Brain pericyte (primary cell): ENCODE data around the gene SLX1A.
"Not testable (repeated sequence)": the region's sequence is repeated elsewhere in the genome, so short reads cannot be mapped to it uniquely, and the experiment has no call there.

Experiments
- DNase-seq: peaks from one replicate; pipeline ENCODE4 v3.0.0-alpha.2; 2012; ENCODE audit warnings: low read depth, low spot score

SLX1A gene

DNA sequence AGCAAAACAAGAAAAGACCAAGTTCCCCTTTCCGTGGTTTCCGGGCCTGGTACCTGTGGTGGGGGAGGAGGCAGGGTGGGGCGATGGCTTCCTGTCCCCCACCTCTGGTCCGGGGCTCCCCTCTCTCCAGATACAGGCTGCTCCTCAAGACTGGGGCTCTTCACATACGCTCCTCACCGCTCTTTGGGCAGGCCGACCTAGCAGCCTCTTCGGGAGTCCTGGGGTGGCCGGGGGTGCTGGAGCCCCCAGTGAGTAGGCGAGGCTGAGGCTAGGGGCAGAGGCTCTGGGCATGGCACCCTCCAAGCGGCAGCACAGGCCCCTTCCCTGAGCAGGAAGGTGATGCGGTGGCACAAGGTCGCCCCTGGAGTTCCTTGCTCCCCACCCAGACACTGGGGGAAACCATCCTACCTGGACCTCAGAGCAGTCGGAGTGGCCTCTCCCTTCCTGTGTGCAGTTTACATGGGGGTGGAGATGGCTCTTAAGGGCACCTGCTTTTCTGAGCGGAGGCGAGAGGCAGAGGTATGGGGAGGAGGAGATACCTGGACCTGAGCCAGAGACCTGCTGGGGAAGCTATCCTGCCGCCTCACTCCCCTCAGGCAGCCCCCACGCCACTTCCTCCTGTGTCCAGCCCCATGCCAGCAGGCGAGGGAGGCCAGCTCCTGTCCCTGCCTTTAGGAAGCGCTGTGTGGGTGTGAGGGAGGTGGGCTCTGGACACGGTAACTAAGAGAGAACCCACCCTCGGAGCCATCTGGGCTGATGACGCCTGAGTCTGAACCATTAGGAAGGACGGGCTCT, 9.4 kb upstream of the SLX1A start:
- DNase-seq: no peak

DNA sequence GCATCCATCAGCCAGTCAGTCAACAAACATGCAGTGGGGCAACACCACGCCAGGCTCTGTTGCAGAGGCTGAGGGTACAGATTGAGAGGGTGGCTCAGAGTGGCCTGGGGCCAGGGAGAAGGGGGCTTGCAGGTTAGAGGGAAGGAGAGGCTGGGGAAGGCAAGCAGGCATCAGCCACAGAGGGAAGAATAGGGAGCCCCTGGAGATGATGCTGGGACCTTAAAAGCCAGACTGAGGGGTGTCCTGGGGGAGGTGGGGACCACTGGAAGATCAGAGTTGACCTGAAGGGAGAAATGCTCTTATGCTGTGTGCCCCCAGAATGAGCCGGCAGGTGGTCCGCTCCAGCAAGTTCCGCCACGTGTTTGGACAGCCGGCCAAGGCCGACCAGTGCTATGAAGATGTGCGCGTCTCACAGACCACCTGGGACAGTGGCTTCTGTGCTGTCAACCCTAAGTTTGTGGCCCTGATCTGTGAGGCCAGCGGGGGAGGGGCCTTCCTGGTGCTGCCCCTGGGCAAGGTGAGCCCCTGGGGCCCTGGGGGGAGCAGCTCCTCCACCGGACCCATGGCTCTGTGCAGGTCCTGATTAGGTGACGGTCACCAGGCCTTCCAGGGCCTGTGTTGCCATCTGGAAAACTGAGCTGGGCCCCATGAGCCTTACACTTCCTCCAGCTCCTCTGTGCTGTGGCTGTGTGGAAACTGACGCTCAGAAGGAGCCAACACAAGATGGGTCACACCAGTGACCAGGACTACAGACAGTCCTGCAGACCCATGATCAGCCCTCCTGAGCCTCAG, 8.6 kb upstream of the SLX1A start:
- DNase-seq: no peak

DNA sequence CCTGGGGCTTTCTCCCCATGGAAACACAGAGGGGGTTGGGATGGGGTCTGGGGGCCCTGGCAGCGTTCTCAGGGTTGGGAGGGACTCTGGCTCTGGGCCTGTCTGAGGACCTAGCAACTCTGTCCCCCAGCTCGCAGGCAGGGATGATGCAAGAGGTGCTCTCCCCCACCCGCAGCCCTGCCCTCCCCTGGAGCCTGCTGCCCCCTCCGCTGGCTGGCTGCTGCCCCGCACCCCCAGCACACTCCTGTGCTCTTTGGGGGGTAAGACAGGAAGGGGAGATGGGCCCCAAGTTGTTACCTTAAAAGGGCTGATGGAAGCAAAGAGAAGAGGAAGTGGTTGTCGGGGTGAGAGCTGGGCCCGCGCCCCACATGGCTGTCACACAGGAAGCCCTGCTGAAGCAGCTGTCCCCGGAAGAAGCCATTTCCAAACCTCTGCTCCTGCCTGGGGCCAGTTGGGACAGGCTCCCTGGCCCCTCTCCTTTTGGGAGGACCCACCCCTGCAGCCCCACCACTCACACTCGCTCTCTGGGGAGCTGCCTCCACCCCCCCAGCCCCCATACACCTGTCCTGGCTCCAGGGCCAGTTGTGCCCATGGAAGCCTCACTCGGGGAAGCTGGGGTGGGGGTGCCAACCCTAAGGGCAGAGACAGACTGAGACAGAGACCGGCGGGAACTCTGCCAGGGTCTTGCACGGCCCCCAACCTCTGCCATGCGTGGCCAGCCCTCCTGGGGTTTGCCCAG, 7.8 kb upstream of the SLX1A start:
- DNase-seq: no peak

DNA sequence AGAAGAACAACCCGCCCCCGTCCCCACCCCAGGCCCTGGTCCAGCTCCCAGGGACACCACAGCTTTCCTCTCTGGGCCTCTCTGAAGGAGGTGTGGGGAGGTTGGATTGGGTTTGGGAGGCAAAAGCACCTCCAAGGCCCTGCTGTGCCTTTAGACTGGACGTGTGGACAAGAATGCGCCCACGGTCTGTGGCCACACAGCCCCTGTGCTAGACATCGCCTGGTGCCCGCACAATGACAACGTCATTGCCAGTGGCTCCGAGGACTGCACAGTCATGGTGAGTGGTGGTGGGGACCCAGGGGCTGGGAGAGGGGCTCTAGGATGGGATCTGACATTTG, 7.3 kb upstream of the SLX1A start:
- DNase-seq: no peak

DNA sequence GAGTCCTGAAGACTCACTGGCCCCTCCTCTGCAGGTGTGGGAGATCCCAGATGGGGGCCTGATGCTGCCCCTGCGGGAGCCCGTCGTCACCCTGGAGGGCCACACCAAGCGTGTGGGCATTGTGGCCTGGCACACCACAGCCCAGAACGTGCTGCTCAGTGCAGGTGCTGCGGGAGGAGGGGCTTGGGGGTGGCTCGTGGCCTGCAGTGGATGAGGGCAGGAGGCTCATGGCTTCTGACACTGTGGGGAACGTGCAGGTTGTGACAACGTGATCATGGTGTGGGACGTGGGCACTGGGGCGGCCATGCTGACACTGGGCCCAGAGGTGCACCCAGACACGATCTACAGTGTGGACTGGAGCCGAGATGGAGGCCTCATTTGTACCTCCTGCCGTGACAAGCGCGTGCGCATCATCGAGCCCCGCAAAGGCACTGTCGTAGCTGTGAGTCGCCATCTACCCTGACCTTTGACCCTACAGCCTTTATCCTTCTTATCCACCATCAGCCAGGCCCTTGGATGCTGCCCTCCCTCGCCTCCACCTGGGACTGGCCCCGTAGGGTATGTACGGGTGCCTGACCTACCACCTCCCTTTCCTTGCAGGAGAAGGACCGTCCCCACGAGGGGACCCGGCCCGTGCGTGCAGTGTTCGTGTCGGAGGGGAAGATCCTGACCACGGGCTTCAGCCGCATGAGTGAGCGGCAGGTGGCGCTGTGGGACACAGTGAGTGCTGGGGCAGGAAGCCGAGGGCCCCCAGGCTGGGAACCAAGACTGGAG, 6.7 kb upstream of the SLX1A start:
- DNase-seq: no peak

DNA sequence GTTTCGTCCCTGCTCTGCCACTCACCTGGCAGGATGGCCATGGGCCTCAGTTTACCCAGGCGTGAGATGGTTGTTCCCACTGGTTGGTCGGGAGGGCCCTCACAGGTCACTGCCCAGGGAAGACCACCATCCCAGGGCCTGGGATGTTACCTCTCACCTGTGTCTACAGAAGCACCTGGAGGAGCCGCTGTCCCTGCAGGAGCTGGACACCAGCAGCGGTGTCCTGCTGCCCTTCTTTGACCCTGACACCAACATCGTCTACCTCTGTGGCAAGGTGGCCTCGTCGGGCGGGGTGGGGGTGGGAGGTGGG, 6.2 kb upstream of the SLX1A start:
- no peak for DNase-seq

DNA sequence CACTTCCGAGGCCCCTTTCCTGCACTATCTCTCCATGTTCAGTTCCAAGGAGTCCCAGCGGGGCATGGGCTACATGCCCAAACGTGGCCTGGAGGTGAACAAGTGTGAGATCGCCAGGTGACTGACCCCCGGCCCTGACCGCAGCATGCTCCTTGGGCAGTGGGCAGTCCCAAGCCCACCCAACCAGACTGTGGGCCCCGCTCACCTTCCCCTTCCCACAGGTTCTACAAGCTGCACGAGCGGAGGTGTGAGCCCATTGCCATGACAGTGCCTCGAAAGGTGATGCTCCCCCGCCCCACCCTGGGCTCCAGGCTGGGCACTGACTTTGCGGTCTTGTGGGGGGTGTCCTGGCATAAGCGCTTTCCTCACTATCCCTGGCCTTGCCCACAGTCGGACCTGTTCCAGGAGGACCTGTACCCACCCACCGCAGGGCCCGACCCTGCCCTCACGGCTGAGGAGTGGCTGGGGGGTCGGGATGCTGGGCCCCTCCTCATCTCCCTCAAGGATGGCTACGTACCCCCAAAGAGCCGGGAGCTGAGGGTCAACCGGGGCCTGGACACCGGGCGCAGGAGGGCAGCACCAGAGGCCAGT, 5.6 kb upstream of the SLX1A start:
- no peak for DNase-seq

DNA sequence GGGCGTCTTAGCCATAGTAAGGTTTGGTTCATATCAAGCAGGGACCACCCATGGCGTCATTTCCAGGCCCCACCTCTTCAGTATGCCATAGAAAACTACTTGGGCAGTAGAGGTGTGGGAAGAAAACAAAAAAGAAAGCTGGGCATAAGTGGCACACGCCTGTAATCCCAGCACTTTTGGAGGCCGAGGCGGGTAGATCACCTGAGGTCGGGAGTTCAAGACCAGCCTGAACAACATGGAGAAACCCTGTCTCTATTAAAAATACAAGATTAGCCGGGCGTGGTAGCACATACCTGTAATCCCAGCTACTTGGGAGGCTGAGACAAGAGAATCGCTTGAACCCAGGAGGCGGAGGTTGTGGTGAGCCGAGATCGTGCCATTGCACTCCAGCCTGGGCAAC, 2.5 kb upstream of the SLX1A start:
- not testable (repeated sequence) for DNase-seq

DNA sequence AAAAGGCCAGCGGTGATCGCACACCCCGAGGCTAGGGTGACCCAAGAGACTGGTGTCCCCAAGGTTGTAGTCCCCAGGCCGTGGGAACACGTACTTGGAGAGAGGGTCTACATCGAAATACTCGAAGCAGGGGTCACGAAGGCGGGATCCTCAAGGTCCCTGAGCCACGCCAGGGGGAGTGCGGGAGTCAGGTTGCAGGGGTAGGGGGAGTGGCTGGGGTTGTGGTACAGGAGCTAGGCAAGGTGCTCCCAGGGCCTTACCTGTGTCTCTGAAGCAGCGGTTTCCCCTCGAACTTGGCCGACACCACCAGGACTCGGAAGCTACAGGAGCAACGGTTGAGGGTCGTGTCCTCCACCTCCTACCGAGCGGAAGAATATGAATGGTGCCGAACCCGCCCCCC, 577 bp upstream of the SLX1A start:
- not testable (repeated sequence) for DNase-seq

DNA sequence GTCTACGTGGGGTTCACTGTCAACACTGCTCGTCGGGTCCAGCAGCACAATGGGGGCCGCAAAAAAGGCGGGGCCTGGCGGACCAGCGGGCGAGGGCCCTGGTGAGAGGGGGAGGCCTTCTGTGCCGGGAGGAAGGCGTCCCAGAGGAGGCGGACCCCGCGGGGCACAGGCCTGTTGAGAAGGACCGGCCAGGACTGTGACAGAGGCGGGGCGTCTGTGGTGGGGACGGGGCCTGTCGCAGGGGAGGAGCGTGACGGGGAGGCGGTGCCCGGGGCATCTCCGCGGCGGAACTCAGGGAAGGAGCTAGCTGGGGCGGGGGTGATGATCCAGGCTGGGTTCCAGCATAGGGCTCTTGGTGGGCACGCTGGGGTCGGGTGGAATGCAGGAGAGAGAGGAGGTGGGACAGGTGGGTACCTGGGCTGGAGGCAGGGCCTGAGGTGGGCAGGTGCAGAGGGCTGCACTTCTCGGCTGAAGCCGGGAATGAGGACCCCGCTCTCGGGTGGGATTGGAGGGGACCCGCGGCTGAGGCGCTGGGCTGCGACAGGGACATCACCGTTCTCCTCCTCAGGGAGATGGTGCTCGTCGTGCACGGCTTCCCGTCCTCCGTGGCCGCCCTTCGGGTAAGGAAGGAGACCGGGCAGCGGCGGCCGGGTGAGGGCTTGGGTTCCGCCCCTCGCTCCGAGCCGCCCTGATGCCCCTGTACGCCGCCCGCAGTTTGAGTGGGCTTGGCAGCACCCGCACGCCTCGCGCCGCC, 674 bp downstream of the SLX1A start:
- not testable (repeated sequence) for DNase-seq

DNA sequence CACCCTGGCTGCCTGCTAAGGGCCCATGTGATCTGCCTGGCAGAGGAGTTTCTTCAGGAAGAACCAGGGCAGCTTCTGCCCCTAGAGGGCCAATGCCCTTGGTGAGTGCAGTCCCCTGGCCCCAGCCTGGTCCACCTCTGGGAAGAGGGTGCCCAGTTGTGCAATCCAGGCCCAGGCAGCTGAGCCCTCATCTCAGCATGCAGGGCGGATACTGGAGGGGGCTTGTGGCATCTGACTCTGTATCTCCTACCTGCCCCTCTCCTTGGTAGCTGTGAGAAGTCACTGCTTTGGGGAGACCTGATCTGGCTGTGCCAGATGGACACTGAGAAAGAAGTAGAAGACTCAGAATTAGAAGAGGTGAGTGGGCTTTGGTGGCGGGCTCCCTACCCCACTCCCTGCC, 3.3 kb downstream of the SLX1A start:
- not testable (repeated sequence) for DNase-seq

DNA sequence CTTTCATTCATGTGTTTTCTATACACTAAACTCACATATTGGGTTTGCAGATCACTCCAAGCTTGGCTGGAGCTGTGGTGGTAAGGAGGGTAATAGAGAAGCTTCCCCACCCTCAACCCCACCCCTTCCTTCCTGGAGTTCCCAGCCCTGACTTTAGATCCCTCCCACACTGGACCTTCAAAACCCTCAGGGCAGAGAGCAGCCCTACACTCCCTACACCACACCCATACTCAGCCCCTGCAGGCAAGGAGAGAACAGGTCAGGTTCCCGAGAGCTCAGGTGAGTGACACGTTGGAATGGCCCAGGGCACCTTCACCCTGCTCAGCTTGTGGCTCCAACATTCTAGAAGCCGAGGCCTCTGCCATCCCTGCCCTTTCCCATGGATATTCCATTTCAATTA, 5.4 kb downstream of the SLX1A start, which contains the start of gene SULT1A3:
Gene SULT1A3, plus strand, starts transcription at position 207 of the 400 bp plus-strand sequence. CDS start 1,474 bp downstream, outside the sequence.
- not testable (repeated sequence) for DNase-seq

DNA sequence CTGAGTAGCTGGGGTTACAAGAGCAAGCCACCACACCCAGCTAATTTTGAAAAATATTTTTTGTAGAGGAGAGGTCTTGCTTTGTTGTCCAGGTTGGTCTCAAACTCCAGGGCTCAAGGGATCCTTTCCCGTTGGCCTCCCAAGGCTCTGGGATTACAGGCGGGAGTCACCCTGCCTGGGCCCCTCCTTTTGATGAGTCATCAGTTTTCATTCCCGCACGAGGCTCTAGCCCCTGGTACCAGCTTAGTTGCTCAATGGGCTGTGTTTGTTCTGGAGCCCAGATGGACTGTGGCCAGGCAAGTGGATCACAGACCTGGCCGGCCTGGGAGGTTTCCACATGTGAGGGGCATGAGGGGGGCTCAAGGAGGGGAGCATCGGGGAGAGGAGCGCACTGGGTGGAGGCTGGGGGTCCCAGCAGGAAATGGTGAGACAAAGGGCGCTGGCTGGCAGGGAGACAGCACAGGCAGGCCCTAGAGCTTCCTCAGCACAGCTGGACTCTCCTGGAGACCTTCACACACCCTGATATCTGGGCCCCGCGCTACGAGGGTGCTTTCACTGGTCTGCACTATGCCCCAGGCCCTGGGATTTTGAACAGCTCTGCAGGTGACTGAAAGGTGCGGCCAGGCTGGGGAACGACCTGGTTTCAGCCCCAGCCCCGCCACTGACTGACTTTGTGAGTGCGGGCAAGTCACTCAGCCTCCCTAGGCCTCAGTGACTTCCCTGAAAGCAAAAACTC, 6.1 kb downstream of the SLX1A start:
- DNase-seq: not testable (repeated sequence)

DNA sequence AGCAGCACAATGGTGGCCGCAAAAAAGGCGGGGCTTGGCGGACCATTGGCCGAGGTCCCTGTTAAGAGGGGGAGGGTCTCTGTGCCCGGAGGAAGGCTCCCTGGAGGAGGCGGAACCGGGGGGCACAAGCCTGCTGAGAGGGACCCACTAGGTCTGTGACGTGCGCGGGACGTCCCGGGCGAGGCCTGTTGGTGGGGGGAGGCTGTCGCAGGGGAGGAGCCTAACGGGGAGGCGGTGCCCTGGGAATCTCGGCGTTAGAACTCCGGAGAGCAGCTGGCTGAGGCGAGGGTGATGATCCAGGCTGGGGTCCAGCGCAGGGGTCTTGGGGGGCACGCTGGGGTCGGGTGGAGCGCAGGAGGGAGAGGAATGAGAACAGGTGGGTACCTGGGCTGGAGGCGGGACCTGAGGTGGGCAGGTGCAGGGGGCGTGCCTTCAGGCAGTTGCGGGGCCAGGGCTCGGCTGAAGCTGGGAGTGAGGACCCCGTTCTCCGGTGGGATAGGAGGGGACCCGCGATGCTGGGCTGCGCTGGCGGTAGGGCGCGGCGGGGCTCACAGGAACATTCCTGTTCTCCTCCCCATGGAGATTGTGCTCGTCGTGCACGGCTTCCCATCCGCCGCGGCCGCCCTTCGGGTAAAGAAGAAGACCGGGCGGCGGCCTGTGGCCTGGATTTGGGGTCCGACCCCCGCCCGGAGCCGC, 12.0 kb downstream of the SLX1A start:
- not testable (repeated sequence) for DNase-seq

DNA sequence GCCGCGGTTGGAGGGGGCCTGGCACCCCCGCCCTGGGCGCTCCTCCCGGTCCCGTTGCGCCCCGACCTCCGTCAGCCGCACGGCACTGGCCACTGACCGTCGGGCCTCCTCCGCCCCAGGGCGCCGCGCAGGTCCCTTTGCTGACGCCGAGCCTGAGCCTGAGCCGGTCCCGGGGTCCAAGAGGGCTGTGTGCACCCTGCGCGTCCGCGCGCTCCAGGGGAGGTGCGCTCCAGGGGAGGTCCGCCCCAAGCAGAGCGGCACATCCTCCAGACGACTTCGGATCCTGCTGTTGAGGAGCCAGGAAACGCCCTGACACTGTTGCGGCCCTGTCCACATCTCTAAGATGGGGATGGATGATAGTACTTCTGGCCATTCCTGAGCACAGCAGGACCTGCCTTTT, 12.6 kb downstream of the SLX1A start:
- DNase-seq: not testable (repeated sequence)

DNA sequence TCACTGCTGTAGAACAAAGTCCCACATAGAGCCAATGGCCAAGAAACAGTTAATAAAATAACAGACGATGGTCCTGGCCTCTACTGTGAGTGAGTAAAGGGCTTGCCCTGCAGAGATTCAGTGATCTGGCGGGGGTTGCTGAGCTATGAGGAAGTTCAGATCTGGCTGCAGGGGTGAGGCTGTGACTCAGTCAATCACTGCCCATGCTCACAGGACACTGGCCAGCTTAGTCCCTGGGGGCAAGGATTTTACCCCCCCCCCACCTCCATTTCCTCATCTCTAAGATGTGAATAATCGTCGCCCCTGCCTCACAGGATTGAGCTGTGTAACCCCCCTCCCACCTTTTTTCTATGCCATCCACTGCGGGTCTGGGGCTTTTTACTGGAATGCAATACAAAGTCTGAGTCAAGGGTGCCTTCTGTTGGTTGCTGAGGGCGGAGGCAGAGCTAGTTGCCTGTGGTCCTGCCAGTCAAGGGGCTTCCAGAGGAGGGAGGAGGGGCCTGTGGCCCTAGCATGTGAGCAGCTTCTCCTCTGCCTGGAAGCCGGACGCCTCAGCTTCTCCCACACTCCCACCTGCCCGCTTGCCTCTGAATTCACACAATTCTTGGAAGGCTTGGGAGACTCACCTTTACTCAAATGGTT, 13.5 kb downstream of the SLX1A start:
- DNase-seq: not testable (repeated sequence)

DNA sequence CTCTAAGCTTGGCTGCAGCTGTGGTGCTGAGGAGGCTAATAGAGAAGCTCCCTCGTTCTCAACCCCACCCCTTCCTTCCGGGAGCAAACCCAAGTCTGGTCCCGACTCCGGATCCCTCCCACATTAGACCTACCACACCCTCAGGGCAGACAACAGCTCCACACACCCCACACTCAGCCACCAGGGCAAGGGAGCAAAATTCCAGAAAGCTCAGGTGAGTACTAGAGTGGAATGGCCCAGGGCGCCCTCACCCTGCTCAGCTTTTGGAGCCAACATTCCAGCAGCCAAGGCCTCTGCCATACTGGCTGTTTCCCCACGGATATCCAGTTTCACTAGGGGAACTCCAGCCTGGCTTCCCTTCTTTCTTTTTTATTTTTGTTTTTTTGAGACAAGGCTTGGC, 15.4 kb downstream of the SLX1A start:
- not testable (repeated sequence) for DNase-seq

DNA sequence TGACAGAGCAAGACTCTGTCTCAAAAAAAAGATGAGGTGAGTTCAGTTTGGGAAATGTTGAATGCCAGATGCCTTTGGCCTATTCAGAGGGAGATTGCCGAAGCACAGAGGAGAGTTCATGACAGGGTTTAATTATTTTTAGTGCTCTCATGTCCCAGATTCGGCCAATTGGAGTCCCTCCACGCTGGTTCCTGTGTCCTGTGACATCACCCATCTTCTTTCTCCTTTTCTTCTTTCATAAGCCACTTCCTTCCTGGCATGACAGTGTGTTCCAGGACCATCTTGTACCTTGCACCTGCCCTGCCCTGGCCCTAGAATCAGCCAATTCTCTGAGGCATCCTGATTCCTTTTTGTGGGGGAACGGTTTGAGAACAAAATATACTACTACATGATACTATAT, 17.7 kb downstream of the SLX1A start:
- DNase-seq: not testable (repeated sequence)

DNA sequence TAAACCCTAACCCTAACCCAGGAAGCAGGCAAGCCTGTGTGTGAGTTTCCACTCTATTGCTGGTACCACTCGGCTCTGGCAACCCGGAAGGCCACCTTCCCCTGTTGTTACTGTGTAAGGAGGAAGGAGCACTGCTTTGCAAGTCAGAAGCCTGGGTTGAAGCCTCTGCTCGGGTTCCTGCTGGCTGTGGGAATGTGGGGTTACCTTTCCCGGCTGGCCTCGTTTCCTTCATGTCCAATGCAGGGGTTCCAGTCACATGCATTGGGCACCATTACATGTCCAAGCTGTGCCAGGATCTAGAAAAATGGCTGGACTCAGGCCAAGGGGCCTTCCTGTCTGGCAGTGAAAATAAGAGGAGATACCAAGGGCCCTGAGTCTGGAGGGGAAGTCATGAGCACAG, 23.4 kb downstream of the SLX1A start:
- DNase-seq: not testable (repeated sequence)
